ENCODE data around the gene TNNC1. TPM values are rescaled to one million over a fixed set of nuclear protein-coding genes. Genes with fewer than 3 reads are reported as not detected.

TNNC1 gene
- polyA plus RNA-seq, 4 donors, result 6.6 to 11.1 (median 7.0) TPM

- DNase-seq (ENCODE audit: low read depth in 4 of 4, low spot score in 3 of 4), result no peak
These were observed 51.1 kb downstream of the TNNC1 start for GRCh38 chr3:52402706-52403270.

- DNase-seq (ENCODE audit: low read depth in 4 of 4, low spot score in 3 of 4), result no peak
These were observed 51.7 kb downstream of the TNNC1 start for GRCh38 chr3:52402101-52402521.

GRCh38 chr3:52401551-52401950 is 52.3 kb downstream of the TNNC1 start:
- DNase-seq (ENCODE audit: low read depth in 4 of 4, low spot score in 3 of 4), result no peak

Other genes starting within 250 kb of the TNNC1 start
- gene TLR9, start 228.4 kb downstream of the TNNC1 start, polyA plus RNA-seq (ENCODE audit: insufficient read length in 4 of 4), result under 1 TPM; 0.09 to 0.26 (median 0.19) TPM
- 10 to 100 TPM; 25.8 to 30.9 (median 27.9) TPM for gene TWF2, start 214.9 kb downstream of the TNNC1 start, polyA plus RNA-seq (ENCODE audit: insufficient read length in 4 of 4)
- 10 to 100 TPM; 18.4 to 33.8 (median 21.1) TPM for gene PPM1M, start 208.3 kb downstream of the TNNC1 start, polyA plus RNA-seq (ENCODE audit: insufficient read length in 4 of 4)
- gene WDR82, start 175.4 kb downstream of the TNNC1 start, polyA plus RNA-seq (ENCODE audit: insufficient read length in 4 of 4), result 100 to 1,000 TPM in 2 of 4 donors, 10 to 100 TPM in 2; 91.2 to 119 (median 103) TPM
- gene GLYCTK, start 166.2 kb downstream of the TNNC1 start, polyA plus RNA-seq (ENCODE audit: insufficient read length in 4 of 4), result 10 to 100 TPM; 11.3 to 40.2 (median 26.1) TPM
- gene DNAH1, start 137.7 kb downstream of the TNNC1 start, polyA plus RNA-seq (ENCODE audit: insufficient read length in 4 of 4), result 10 to 100 TPM in 1 of 4 donors, 1 to 10 TPM in 3; 5.6 to 12.7 (median 7.7) TPM
- gene BAP1, start 44.0 kb downstream of the TNNC1 start, polyA plus RNA-seq (ENCODE audit: insufficient read length in 4 of 4), result 10 to 100 TPM; 73.0 to 91.9 (median 75.7) TPM
- 10 to 100 TPM in 2 of 4 donors, 1 to 10 TPM in 2; 7.4 to 11.4 (median 9.5) TPM for gene PHF7, start 43.4 kb downstream of the TNNC1 start, polyA plus RNA-seq (ENCODE audit: insufficient read length in 4 of 4)
- 10 to 100 TPM in 3 of 4 donors, 1 to 10 TPM in 1; 5.7 to 30.7 (median 26.9) TPM for gene SEMA3G, start 8.9 kb downstream of the TNNC1 start, polyA plus RNA-seq (ENCODE audit: insufficient read length in 4 of 4)
- 100 to 1,000 TPM in 3 of 4 donors, 10 to 100 TPM in 1; 87.4 to 139 (median 107) TPM for gene NISCH, start 1.6 kb upstream of the TNNC1 start, polyA plus RNA-seq (ENCODE audit: insufficient read length in 4 of 4)
- 10 to 100 TPM; 31.7 to 48.0 (median 41.1) TPM for gene STAB1, start 41.3 kb upstream of the TNNC1 start, polyA plus RNA-seq (ENCODE audit: insufficient read length in 4 of 4)
- gene NT5DC2, start 79.8 kb upstream of the TNNC1 start, polyA plus RNA-seq (ENCODE audit: insufficient read length in 4 of 4), result 100 to 1,000 TPM in 3 of 4 donors, 10 to 100 TPM in 1; 97.3 to 156 (median 147) TPM
- gene UQCC5, start 82.6 kb upstream of the TNNC1 start, polyA plus RNA-seq (ENCODE audit: insufficient read length in 4 of 4), result 10 to 100 TPM; 12.2 to 23.4 (median 14.8) TPM
- 10 to 100 TPM; 57.9 to 66.9 (median 61.1) TPM for gene PBRM1, start 231.9 kb upstream of the TNNC1 start, polyA plus RNA-seq (ENCODE audit: insufficient read length in 4 of 4)
- gene GNL3, start 232.0 kb upstream of the TNNC1 start, polyA plus RNA-seq (ENCODE audit: insufficient read length in 4 of 4), result 100 to 1,000 TPM in 3 of 4 donors, 10 to 100 TPM in 1; 80.6 to 118 (median 114) TPM